K562 (cell line): ENCODE measurements around the gene TREM1. TPM values are rescaled to one million over a fixed set of nuclear protein-coding genes. Genes with fewer than 3 reads are reported as not detected.

ENCODE experiments used
- BCL6 ChIP-seq: fragments of 250-450 bp; sonication (Bioruptor Pico); IDR thresholded peaks from 2 replicates; pipeline ENCODE4 v1.4.0; 2020
- CBX5 ChIP-seq: IDR thresholded peaks from 2 replicates; pipeline ENCODE4 v1.6.1; 2014; ENCODE audit warnings: low read depth, borderline replicate concordance
- DIDO1 ChIP-seq: fragments of 450-650 bp; IDR thresholded peaks from 2 replicates; pipeline ENCODE4 v1.6.1; 2016; ENCODE audit warnings: low read depth, missing biosample characterization, missing genetic modification characterization
- ETV5 ChIP-seq: sonication (generic); formaldehyde crosslinking; IDR thresholded peaks from 2 replicates; pipeline ENCODE4 v1.4.0; 2020; ENCODE audit warnings: low read depth, mild to moderate bottlenecking, missing genetic modification reagents
- L3MBTL2 ChIP-seq: fragments of 450-650 bp; IDR thresholded peaks from 2 replicates; pipeline ENCODE4 v1.6.1; 2016; ENCODE audit warnings: mild to moderate bottlenecking, moderate library complexity
- MXI1 ChIP-seq: IDR thresholded peaks from 2 replicates; pipeline ENCODE4 v1.6.1; 2011; ENCODE audit warnings: low read depth, mild to moderate bottlenecking, improper control_type of control experiment, low read length
- NELFE ChIP-seq: IDR thresholded peaks from 2 replicates; pipeline ENCODE4 v1.6.1; 2011; ENCODE audit warnings: mild to moderate bottlenecking; ENCODE audit not compliant: insufficient read depth, insufficient read length
- NFYB ChIP-seq: IDR thresholded peaks from 2 replicates; pipeline ENCODE4 v1.6.1; 2011; ENCODE audit warnings: mild to moderate bottlenecking, moderate library complexity; ENCODE audit not compliant: insufficient read length; ENCODE audit errors: extremely low read depth
- RAD51 ChIP-seq: fragments of 450-650 bp; IDR thresholded peaks from 2 replicates; pipeline ENCODE4 v1.7.1; 2016; ENCODE audit warnings: low read depth, mild to moderate bottlenecking, borderline replicate concordance
- RBM25 ChIP-seq: fragments of 200-400 bp; formaldehyde crosslinking; IDR thresholded peaks from 2 replicates; pipeline ENCODE4 v1.6.1; 2018; ENCODE audit warnings: low read length, low read depth, moderate library complexity; ENCODE audit not compliant: severe bottlenecking
- RFX1 ChIP-seq: fragments of 450-650 bp; IDR thresholded peaks from 2 replicates; pipeline ENCODE4 v1.6.1; 2016; ENCODE audit warnings: mild to moderate bottlenecking, moderate library complexity
- ZNF140 ChIP-seq: fragments of 250-450 bp; sonication (Bioruptor Pico); IDR thresholded peaks from 2 replicates; pipeline ENCODE4 v1.8.0; 2021; ENCODE audit warnings: moderate library complexity, mild to moderate bottlenecking, inconsistent platforms
- ZNF431 ChIP-seq: sonication (generic); formaldehyde crosslinking; IDR thresholded peaks from 2 replicates; pipeline ENCODE4 v1.8.0; 2022; ENCODE audit warnings: mild to moderate bottlenecking, missing genetic modification reagents
- polyA plus RNA-seq, 8 experiments: library from polyadenylated mRNA; depleted of rRNA in 4 of 8; stranded (reverse) in 5 of 8; unstranded in 3 of 8; fragments of >200 nt; fragmentation: Nextera tagmentation in 2 of 8; fragmentation: Illumina TruSeq in 1 of 8; extraction: Ambion mirVana in 2 of 8; extraction: Trizol in 1 of 8; gene quantifications; 2 replicates each; pipeline versions ENCODE4 v1.2.1 to v1.2.3, GENCODE V29; 2011 to 2014; ENCODE audit warnings: inconsistent platforms in 1 of 8, missing spikeins in 1 of 8
- total RNA-seq, 7 experiments: library from RNA; depleted of rRNA in 6 of 7; stranded (reverse); fragments of >200 nt in 6 of 7; fragmentation: Illumina TruSeq in 2 of 7; extraction: Trizol in 2 of 7; gene quantifications; 2 replicates each; pipeline versions ENCODE4 v1.2.1 to v1.2.3, GENCODE V29; 2011 to 2021; ENCODE audit warnings: low replicate concordance in 1 of 7
- TF ChIP-seq, protein P1 (sequence below): fragments of 250-450 bp; sonication (Bioruptor Pico); IDR thresholded peaks from 2 replicates; pipeline ENCODE4 v1.8.0; 2021; ENCODE audit warnings: moderate library complexity, mild to moderate bottlenecking, inconsistent platforms
- TF ChIP-seq, protein P2 (sequence below): IDR thresholded peaks from 3 replicates; pipeline ENCODE4 v1.6.1; 2011; ENCODE audit warnings: borderline replicate concordance, mild to moderate bottlenecking, moderate library complexity; ENCODE audit not compliant: insufficient read length; ENCODE audit errors: extremely low read depth
- TF ChIP-seq, protein P3 (sequence below): sonication (generic); formaldehyde crosslinking; IDR thresholded peaks from 2 replicates; pipeline ENCODE4 v1.9.0; 2022; ENCODE audit warnings: mild to moderate bottlenecking, missing genetic modification reagents
- TF ChIP-seq, protein P4 (sequence below): fragments of 250-450 bp; sonication (Bioruptor Pico); IDR thresholded peaks from 2 replicates; pipeline ENCODE4 v1.8.0; 2022; ENCODE audit warnings: moderate library complexity, mild to moderate bottlenecking, inconsistent platforms
- TF ChIP-seq, protein P5 (sequence below): sonication (generic); formaldehyde crosslinking; IDR thresholded peaks from 2 replicates; pipeline ENCODE4 v1.8.0; 2022; ENCODE audit warnings: missing genetic modification reagents, mild to moderate bottlenecking, borderline replicate concordance
- TF ChIP-seq, protein P6 (sequence below): sonication (generic); formaldehyde crosslinking; IDR thresholded peaks from 2 replicates; pipeline ENCODE4 v1.8.0; 2022; ENCODE audit warnings: missing genetic modification reagents, mild to moderate bottlenecking, borderline replicate concordance
- TF ChIP-seq, protein P7 (sequence below): sonication (generic); formaldehyde crosslinking; IDR thresholded peaks from 2 replicates; pipeline ENCODE4 v1.5.0; 2020; ENCODE audit warnings: missing genetic modification reagents

The TREM1 gene
- total and polyA plus RNA-seq, 9 of the 15 experiments (the other 6 are each of a cell fraction or from before 2014, with no cell fraction given), result not detected

DNA sequence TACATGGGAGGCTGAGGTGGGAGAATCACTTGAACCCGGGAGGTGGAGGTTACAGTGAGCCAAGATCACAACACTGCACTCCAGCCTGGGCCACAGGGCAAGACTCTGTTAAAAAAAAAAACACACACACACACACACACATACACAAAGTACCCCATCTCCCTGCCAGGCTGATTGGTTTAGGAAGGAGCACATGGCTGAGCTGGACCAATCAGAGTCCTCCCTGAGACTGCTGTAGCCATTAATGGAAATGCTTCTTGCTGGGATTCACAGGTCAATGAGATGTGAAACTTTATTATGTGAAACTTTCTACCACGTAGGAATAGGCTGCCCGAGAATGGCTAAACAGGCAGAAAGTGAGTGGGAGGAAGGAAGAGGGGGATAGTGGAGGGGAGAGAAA is 2.9 kb downstream of the TREM1 start (continued):
- TF ChIP-seq, protein P1, sequence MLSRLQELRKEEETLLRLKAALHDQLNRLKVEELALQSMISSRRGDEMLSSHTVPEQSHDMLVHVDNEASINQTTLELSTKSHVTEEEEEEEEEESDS, result no peak
- TF ChIP-seq, protein P2, sequence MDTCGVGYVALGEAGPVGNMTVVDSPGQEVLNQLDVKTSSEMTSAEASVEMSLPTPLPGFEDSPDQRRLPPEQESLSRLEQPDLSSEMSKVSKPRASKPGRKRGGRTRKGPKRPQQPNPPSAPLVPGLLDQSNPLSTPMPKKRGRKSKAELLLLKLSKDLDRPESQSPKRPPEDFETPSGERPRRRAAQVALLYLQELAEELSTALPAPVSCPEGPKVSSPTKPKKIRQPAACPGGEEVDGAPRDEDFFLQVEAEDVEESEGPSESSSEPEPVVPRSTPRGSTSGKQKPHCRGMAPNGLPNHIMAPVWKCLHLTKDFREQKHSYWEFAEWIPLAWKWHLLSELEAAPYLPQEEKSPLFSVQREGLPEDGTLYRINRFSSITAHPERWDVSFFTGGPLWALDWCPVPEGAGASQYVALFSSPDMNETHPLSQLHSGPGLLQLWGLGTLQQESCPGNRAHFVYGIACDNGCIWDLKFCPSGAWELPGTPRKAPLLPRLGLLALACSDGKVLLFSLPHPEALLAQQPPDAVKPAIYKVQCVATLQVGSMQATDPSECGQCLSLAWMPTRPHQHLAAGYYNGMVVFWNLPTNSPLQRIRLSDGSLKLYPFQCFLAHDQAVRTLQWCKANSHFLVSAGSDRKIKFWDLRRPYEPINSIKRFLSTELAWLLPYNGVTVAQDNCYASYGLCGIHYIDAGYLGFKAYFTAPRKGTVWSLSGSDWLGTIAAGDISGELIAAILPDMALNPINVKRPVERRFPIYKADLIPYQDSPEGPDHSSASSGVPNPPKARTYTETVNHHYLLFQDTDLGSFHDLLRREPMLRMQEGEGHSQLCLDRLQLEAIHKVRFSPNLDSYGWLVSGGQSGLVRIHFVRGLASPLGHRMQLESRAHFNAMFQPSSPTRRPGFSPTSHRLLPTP, result no peak
- TF ChIP-seq, protein P3, sequence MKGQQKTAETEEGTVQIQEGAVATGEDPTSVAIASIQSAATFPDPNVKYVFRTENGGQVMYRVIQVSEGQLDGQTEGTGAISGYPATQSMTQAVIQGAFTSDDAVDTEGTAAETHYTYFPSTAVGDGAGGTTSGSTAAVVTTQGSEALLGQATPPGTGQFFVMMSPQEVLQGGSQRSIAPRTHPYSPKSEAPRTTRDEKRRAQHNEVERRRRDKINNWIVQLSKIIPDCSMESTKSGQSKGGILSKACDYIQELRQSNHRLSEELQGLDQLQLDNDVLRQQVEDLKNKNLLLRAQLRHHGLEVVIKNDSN (CRISPR knock-in tag), result peak; percentile 72
- no peak for TF ChIP-seq ZNF140 (CRISPR knock-in tag)
- no peak for TF ChIP-seq ZNF431 (CRISPR knock-in tag)
- no peak for TF ChIP-seq DIDO1 (tag)
- no peak for TF ChIP-seq BCL6 (CRISPR knock-in tag)
- peak; percentile 70 for TF ChIP-seq NFYB
- TF ChIP-seq RFX1, result no peak
- TF ChIP-seq NELFE, result no peak
- TF ChIP-seq L3MBTL2, result no peak
- peak; percentile 57 for TF ChIP-seq RAD51
- TF ChIP-seq CBX5, result no peak
- TF ChIP-seq, protein P4, sequence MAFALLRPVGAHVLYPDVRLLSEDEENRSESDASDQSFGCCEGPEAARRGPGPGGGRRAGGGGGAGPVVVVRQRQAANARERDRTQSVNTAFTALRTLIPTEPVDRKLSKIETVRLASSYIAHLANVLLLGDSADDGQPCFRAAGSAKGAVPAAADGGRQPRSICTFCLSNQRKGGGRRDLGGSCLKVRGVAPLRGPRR, result no peak
- TF ChIP-seq, protein P5, sequence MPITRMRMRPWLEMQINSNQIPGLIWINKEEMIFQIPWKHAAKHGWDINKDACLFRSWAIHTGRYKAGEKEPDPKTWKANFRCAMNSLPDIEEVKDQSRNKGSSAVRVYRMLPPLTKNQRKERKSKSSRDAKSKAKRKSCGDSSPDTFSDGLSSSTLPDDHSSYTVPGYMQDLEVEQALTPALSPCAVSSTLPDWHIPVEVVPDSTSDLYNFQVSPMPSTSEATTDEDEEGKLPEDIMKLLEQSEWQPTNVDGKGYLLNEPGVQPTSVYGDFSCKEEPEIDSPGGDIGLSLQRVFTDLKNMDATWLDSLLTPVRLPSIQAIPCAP, result no peak
- TF ChIP-seq, protein P6, sequence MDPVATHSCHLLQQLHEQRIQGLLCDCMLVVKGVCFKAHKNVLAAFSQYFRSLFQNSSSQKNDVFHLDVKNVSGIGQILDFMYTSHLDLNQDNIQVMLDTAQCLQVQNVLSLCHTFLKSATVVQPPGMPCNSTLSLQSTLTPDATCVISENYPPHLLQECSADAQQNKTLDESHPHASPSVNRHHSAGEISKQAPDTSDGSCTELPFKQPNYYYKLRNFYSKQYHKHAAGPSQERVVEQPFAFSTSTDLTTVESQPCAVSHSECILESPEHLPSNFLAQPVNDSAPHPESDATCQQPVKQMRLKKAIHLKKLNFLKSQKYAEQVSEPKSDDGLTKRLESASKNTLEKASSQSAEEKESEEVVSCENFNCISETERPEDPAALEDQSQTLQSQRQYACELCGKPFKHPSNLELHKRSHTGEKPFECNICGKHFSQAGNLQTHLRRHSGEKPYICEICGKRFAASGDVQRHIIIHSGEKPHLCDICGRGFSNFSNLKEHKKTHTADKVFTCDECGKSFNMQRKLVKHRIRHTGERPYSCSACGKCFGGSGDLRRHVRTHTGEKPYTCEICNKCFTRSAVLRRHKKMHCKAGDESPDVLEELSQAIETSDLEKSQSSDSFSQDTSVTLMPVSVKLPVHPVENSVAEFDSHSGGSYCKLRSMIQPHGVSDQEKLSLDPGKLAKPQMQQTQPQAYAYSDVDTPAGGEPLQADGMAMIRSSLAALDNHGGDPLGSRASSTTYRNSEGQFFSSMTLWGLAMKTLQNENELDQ, result no peak
- TF ChIP-seq RBM25, result peak; percentile 42
- TF ChIP-seq MXI1, result no peak
- no peak for TF ChIP-seq ETV5 (CRISPR knock-in tag)
- TF ChIP-seq, protein P7, sequence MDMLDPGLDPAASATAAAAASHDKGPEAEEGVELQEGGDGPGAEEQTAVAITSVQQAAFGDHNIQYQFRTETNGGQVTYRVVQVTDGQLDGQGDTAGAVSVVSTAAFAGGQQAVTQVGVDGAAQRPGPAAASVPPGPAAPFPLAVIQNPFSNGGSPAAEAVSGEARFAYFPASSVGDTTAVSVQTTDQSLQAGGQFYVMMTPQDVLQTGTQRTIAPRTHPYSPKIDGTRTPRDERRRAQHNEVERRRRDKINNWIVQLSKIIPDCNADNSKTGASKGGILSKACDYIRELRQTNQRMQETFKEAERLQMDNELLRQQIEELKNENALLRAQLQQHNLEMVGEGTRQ, result peak; percentile 71
